ENCODE measurements around the gene TNFRSF4.
A peak's percentile ranks its signal among the peaks of the same experiment; 100 is the strongest.
"Not testable (repeated sequence)": the region's sequence is repeated elsewhere in the genome, so short reads cannot be mapped to it uniquely, and the experiment has no call there.

The TNFRSF4 gene

GRCh38 chr1:1179983-1180861, 33.7 kb downstream of the TNFRSF4 start:
- no peak for DNase-seq

GRCh38 chr1:1179346-1179982, 34.5 kb downstream of the TNFRSF4 start:
- DNase-seq, result no peak

- no peak for DNase-seq
These were observed 35.1 kb downstream of the TNFRSF4 start for GRCh38 chr1:1178794-1179331.

- no peak for DNase-seq
These were observed 36.3 kb downstream of the TNFRSF4 start for GRCh38 chr1:1177452-1178206.

GRCh38 chr1:1176931-1177330, 37.0 kb downstream of the TNFRSF4 start:
- no peak for DNase-seq

- DNase-seq, result not testable (repeated sequence)
These were observed 37.7 kb downstream of the TNFRSF4 start for GRCh38 chr1:1176063-1176761.

- DNase-seq, result no peak
These were observed 38.5 kb downstream of the TNFRSF4 start for GRCh38 chr1:1175221-1176062.

- peak; percentile 78 for DNase-seq
These were observed 40.0 kb downstream of the TNFRSF4 start, which contains the start of gene TTLL10 for GRCh38 chr1:1173793-1174415. TTLL10 (plus strand) TSS chr1:1173880; CDS start chr1:1179216, 5,336 bp downstream.

GRCh38 chr1:1173061-1173792, 40.7 kb downstream of the TNFRSF4 start:
- DNase-seq, result no peak

- peak; percentile 56 for DNase-seq
These were observed 42.2 kb downstream of the TNFRSF4 start for GRCh38 chr1:1171546-1172340.

- DNase-seq, result no peak
These were observed 42.8 kb downstream of the TNFRSF4 start for GRCh38 chr1:1171161-1171545.

GRCh38 chr1:1170215-1171091, 43.5 kb downstream of the TNFRSF4 start:
- no peak for DNase-seq

GRCh38 chr1:1169429-1170214, 44.3 kb downstream of the TNFRSF4 start:
- no peak for DNase-seq

- DNase-seq, result no peak
These were observed 45.2 kb downstream of the TNFRSF4 start for GRCh38 chr1:1168451-1169411.

- DNase-seq, result no peak
These were observed 46.0 kb downstream of the TNFRSF4 start for GRCh38 chr1:1167841-1168450.

- DNase-seq, result no peak
These were observed 46.5 kb downstream of the TNFRSF4 start for GRCh38 chr1:1167398-1167821.

Measured in CD4-positive, alpha-beta T cell treated with Interleukin-12 subunit alpha and Interleukin-12 subunit beta, for 1 hour (primary cell).